ENCODE measurements around the gene THG1L.
A peak's percentile ranks its signal among the peaks of the same experiment; 100 is the strongest.

THG1L gene

DNA sequence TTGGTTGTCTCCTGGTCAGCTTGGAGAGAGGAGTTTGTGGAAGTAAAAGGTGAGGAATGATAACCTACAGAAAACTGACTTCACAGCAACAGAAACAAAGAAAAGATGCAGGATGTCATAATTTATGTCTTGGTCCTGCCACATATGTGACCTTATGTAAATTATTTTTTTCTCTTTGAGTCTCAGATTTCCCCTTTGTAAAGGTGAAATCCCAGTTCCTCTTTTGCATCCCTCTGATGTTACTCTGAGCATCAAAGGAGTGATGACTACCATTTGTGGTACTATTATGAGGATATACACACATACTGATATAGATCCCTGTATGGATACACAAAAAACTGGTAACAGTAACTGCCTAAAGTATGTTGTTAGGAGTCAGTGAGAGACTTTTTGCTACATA is 1.4 kb upstream of the THG1L start:
- no peak for DNase-seq

- DNase-seq: no peak
These were observed 334 bp upstream of the THG1L start for GRCh38 chr5:157730900-157731271.

- DNase-seq: no peak
These were observed 902 bp downstream of the THG1L start for GRCh38 chr5:157732130-157732514.

- DNase-seq: no peak
These were observed 1.5 kb downstream of the THG1L start for GRCh38 chr5:157732596-157733262.

- no peak for DNase-seq
These were observed 3.2 kb downstream of the THG1L start for GRCh38 chr5:157734436-157734835.

DNA sequence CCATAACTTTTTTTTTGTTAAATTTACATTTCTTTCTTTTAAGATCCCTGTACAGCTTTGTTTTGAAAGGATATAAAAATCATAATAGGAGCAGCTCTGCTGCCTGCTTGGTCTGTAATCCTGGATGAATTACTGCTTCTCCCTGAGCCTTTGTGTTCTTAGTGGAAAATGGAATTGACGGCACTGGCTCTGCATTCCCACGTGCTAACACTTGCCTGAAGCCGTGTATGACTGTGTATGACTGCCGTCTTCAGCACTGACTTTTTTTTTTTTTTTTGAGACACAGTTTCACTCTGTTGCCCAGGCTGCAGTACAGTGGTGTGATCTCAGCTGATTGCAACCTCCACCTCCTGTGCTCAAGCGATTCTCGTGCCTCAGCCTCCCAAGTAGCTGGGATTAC is 4.8 kb downstream of the THG1L start:
- no peak for DNase-seq

DNA sequence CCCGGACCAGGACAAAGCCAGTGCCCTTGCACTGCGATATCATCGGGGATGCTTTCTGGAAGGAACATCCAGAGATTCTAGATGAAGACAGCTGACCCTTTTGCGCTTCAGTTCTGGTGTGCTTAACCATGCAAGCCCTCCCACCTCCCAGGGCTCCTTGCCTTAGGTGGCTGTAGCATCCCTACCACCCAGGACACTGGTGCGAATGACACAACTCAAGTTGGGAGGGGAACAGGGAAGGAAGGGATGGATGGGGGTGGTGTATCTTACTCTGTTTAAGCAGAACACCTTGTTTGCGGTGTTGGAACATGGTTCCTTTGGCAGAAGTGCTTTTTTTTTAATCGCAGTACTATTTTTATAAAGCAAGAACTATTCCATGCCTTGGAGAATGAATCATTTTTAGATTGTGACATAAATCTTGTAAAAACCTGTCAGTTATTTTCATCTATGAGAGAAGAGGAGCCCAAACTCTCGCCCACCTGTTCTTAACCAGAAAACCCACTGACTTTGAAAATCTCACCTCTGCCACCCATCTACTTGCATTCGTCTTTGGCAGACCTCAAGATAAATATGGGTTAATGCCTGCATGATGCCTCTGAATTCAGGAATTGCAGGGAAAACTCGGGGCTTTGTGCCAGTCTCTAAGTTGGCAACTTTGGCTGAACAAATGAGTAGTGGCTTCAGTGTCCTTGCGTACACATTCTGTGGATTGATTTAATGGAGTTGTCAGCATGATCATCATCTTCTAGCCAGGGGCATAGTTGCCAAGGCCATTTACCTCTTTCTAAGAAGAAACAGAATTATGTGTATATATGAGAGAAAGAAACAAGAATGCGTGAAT is 8.4 kb downstream of the THG1L start:
- DNase-seq: no peak

DNA sequence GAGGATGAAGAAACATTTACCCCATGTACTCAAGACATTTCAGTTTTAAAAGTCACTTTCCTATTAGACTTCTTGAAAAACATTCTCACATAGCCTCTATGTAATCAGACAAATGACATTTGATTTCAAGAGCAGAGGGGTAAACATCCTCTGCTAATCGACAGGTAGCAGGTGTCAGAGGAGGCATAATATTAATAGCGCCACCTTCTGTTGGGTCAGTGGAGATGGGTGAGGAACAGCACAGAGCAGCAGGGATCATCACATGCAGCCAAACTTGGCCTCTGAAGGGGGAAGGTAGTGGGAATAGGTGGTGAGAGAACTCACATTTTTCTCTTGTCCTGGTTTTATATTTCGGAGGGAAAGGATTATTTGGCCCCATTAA is 9.0 kb downstream of the THG1L start:
- no peak for DNase-seq

- no peak for DNase-seq
These were observed 9.9 kb downstream of the THG1L start for GRCh38 chr5:157741131-157741530.

DNA sequence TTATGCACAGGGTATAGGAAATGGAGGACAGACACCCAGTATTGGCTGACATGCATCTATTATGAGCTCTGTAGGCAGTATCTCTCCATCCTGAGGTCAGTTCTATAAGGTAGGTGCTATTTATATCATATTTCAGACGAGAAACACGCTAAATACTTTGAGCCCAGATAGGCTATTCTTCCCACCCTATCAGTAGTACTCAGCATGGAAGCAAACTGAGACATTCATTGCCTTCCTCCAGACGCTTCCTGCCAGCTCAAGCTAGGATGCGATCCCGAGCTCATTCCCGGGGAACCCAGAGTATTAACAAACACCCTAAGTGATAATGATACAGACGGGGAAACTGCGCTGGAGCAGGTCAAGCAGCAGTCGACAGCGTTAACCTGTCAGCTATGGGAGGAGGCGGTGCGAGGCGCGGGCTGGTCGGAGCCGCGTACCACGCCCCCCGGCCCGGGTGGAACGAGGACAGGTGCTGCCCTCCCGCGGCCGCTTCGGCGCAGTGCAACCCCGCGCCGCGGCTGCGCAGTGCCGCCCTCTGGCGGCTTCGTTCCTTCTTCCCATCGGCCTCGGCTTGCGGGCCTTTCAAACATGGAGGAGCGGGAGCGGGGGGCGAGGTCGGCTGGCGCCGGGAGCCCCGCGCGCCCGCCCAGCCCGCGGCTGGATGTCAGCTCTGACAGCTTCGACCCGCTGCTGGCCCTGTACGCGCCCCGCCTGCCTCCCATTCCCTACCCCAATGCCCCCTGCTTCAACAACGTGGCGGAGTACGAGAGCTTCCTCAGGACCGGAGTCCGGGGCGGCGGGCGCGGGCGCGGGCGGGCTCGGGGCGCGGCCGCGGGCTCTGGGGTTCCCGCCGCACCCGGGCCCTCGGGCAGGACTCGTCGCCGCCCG is 12.2 kb downstream of the THG1L start, which contains the start of gene LSM11:
Gene LSM11 (plus strand): TSS at position 550 of the 888 bp plus-strand sequence. CDS start 39 bp downstream, at position 589.
- DNase-seq: peak; percentile 89 to 92

GRCh38 chr5:157744051-157745011 is 13.1 kb downstream of the THG1L start:
- peak; percentile 28 to 37 for DNase-seq

- DNase-seq: no peak
These were observed 13.8 kb downstream of the THG1L start for GRCh38 chr5:157745041-157745456.

- DNase-seq: no peak
These were observed 16.0 kb downstream of the THG1L start for GRCh38 chr5:157747173-157747740.

- no peak for DNase-seq
These were observed 16.8 kb downstream of the THG1L start for GRCh38 chr5:157747766-157748700.

DNA sequence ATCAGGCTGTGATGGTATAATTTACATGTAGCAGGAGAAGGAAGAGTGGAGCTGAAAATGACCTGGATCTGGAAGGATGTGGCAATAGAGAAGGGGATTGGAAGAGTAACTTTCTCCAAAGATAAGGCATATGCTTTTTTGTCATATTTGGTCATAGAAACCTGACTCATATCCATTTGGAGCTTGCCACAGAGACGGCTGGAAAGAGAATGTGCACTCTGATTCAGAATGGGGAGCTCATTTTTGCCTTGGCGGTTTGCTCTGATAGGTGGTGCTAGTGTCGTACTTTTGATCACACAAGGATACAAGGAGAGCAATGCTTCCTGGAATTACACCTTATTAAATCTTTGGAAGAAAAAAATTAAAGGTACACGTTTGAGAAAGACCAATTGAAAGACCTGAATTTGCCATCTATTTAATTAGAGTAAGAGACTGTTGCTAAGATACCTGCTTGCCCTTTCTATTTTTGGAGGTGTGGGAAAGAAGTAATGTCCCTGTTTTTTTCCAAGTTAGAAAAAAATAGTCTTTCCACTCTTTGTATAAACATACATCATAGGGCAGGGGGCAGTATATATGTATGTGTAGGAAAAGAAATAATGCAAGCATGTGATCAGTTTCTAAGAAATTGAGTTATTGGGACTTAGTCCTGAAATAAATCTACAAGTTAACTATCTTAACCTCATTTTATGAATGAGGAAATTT is 17.7 kb downstream of the THG1L start:
- no peak for DNase-seq

DNA sequence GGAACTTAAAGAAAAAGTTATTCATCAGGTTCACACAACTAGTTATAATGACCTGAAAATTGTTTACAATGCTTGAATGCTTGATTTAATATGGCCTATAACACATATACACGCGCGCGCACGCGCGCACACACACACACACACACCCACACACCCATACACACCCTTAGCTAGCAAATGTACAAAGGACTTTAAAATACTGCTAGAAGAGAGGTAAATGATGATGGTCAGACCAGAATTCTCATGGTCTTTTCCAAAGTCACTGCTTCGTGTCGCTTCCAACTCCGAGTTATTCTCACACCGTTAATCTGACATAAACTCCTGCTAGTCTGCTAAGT is 18.2 kb downstream of the THG1L start:
- DNase-seq: no peak

DNA sequence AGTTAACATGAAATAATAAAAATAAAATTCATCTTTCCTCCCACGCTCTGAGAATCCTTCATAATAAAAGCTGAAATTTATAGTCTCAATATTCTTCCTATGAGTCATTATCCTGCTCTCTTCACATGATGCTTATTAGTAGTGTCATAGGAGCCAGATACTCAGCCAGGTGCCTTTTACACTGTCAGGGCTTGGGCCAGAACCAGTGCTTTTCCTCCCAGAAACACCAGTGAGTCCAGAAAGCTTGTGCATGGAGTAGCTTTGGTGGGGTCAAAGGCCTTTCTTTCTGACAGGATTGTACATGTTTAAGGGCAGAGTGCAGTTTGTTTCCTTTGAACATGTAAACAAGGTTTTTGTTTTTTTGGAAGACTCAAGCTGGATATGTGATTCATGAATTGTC is 19.1 kb downstream of the THG1L start:
- DNase-seq: no peak

GRCh38 chr5:157756122-157756521 is 24.9 kb downstream of the THG1L start:
- no peak for DNase-seq

DNA sequence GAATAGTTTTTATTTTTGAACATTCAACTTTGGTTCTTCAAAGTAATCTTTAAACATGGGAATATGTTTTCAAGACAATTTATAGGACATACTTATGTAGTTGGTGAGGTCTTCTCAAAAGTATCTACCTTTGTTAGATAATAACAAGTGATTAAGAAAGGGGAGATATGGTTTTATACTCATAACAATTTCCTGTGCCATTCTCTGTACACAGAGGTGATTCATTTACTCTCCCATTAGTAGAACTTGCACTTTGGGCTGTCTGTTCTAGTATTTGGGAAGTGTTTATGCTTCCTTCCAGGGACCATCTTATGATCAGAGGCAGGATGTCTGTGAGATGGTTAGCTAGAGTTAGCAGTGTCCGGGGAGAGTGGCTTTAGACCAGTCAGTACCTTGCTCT is 27.5 kb downstream of the THG1L start:
- DNase-seq: no peak
